Measurements from ENCODE around the gene TRIM61.

DNA sequence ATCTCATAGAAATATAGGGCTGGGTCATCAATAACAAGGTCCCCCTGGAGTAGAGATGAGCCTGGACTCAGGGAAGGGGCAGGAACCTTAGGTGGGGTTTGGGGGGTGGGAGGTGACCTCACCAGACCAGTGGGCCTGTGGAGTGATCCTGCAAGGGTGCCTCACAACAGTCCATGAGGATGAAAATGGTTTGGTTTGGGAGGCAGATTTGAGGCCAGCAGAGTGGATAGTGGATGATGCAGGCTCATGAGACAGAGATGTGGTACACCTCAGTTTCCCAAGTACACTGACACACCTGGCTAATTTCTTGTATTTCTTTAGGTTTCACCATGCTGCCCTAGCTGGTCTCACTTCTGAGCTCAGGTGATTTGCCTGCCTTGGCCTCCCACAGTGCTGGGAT is 36.2 kb upstream of the TRIM61 start:
- TF ChIP-seq POLR2AphosphoS5 (IDR thresholded peaks at IDR 0.05) (no peak), POLR2A (IDR thresholded peaks at IDR 0.05) (no peak)
- TF ChIP-seq, protein P1, sequence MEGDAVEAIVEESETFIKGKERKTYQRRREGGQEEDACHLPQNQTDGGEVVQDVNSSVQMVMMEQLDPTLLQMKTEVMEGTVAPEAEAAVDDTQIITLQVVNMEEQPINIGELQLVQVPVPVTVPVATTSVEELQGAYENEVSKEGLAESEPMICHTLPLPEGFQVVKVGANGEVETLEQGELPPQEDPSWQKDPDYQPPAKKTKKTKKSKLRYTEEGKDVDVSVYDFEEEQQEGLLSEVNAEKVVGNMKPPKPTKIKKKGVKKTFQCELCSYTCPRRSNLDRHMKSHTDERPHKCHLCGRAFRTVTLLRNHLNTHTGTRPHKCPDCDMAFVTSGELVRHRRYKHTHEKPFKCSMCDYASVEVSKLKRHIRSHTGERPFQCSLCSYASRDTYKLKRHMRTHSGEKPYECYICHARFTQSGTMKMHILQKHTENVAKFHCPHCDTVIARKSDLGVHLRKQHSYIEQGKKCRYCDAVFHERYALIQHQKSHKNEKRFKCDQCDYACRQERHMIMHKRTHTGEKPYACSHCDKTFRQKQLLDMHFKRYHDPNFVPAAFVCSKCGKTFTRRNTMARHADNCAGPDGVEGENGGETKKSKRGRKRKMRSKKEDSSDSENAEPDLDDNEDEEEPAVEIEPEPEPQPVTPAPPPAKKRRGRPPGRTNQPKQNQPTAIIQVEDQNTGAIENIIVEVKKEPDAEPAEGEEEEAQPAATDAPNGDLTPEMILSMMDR (IDR thresholded peaks at IDR 0.05), result no peak

Data from upper lobe of left lung (tissue), 4 donors.